Neuron (in vitro differentiated cells): ENCODE results near the gene CCDC13.

ENCODE experiments used
- H2AFZ ChIP-seq: one replicate; pipeline ENCODE4 v1.6.1; 2013; ENCODE audit warnings: low read depth, mild to moderate bottlenecking, inconsistent platforms, low read length, moderate library complexity
- H3K27me3 ChIP-seq: one replicate; pipeline ENCODE4 v1.6.1; 2013; ENCODE audit warnings: low read length; ENCODE audit not compliant: insufficient read depth
- H3K36me3 ChIP-seq: one replicate; pipeline ENCODE4 v1.6.1; 2013; ENCODE audit warnings: low read length; ENCODE audit not compliant: insufficient read depth
- H3K4me1 ChIP-seq: one replicate; pipeline ENCODE4 v1.6.1; 2013; ENCODE audit warnings: low read length; ENCODE audit not compliant: insufficient read depth
- H3K4me3 ChIP-seq: 2 replicates; pipeline ENCODE4 v1.5.1; 2013; ENCODE audit warnings: mild to moderate bottlenecking, low read length, moderate library complexity
- H3K9me3 ChIP-seq: one replicate; pipeline ENCODE4 v1.6.1; 2013; ENCODE audit warnings: low read length

The CCDC13 gene

GRCh38 chr3:42745291-42745745 lies 27.7 kb downstream of the CCDC13 start:
- no peaks in the 10 kb centered on the region for H3K9me3 ChIP-seq
- no peak overlapping the region for H2AFZ ChIP-seq
- no peaks in the 10 kb centered on the region for H3K4me1 ChIP-seq
- H3K27me3 ChIP-seq: no peaks in the 10 kb centered on the region
- no peak overlapping the region for H3K4me3 ChIP-seq
- H3K36me3 ChIP-seq: no peaks in the 10 kb centered on the region

GRCh38 chr3:42743204-42743995 lies 29.7 kb downstream of the CCDC13 start:
- Histone ChIP-seq H3K4me1 (no peaks in the 10 kb centered on the region), H3K4me3 (no peak overlapping the region), H3K27me3 (no peaks in the 10 kb centered on the region), H3K36me3 (no peaks in the 10 kb centered on the region), H2AFZ (no peak overlapping the region), H3K9me3 (no peaks in the 10 kb centered on the region)

GRCh38 chr3:42742688-42743087 lies 30.4 kb downstream of the CCDC13 start:
- Histone ChIP-seq H2AFZ (no peak overlapping the region), H3K4me1 (no peaks in the 10 kb centered on the region), H3K36me3 (no peaks in the 10 kb centered on the region), H3K4me3 (no peak overlapping the region), H3K27me3 (no peaks in the 10 kb centered on the region), H3K9me3 (no peaks in the 10 kb centered on the region)

DNA sequence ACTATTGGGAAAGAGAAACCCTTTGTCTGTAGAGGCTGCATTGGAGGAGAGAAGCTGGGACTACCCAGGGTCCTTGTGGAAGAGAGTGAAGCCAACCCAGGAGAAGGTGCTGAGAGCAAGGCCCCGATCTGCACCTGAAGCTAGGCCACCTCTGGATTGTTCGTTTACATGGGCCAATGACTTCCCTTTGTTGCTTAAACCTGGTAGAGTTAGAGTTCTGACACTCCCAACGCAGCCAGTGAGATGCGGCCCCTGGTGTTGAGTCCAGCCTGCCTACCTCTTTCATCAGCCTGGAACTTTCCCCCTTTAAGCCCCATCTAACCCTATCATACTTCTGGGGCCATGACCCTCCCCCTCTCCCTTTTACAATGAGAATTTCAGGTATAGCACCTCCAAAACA lies 30.8 kb downstream of the CCDC13 start:
- Histone ChIP-seq H3K36me3 (no peaks in the 10 kb centered on the region), H2AFZ (no peak overlapping the region), H3K9me3 (no peaks in the 10 kb centered on the region), H3K27me3 (no peaks in the 10 kb centered on the region), H3K4me3 (no peak overlapping the region), H3K4me1 (no peaks in the 10 kb centered on the region)

DNA sequence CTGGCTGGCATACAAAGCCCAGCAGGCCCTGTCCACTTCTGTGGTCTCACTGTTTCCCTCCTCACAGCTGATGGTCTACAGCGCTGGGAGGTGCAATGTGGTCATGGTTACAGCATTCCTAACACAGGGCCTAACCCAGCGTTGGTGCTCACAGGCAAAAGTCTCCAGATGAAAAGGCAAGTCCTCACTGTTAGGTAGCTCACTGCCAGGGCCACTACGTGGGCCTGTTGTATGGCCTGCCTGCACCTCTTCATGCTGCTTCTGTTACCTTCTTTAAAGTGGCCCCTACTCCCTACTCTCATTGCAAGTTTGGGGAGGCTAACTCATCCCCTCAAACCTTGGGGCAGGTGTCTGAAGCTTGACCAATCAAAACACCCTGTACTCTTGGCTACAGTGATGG lies 31.3 kb downstream of the CCDC13 start:
- no peaks in the 10 kb centered on the region for H3K9me3 ChIP-seq
- H3K36me3 ChIP-seq: no peaks in the 10 kb centered on the region
- no peak overlapping the region for H3K4me3 ChIP-seq
- no peaks in the 10 kb centered on the region for H3K27me3 ChIP-seq
- no peaks in the 10 kb centered on the region for H3K4me1 ChIP-seq
- no peak overlapping the region for H2AFZ ChIP-seq

GRCh38 chr3:42739401-42740158 lies 33.5 kb downstream of the CCDC13 start:
- no peak overlapping the region for H2AFZ ChIP-seq
- peaks cover 2% of the 10 kb centered on the region for H3K9me3 ChIP-seq
- H3K36me3 ChIP-seq: no peaks in the 10 kb centered on the region
- H3K27me3 ChIP-seq: no peaks in the 10 kb centered on the region
- no peak overlapping the region for H3K4me3 ChIP-seq
- no peaks in the 10 kb centered on the region for H3K4me1 ChIP-seq

- Histone ChIP-seq H3K9me3 (peaks cover 2% of the 10 kb centered on the region), H3K36me3 (no peaks in the 10 kb centered on the region), H2AFZ (no peak overlapping the region), H3K4me3 (no peak overlapping the region), H3K27me3 (no peaks in the 10 kb centered on the region), H3K4me1 (peaks cover 14% of the 10 kb centered on the region)
Observed at GRCh38 chr3:42736531-42736930, 36.5 kb downstream of the CCDC13 start.

- H2AFZ ChIP-seq: no peak overlapping the region
- peaks cover 14% of the 10 kb centered on the region for H3K4me1 ChIP-seq
- H3K36me3 ChIP-seq: no peaks in the 10 kb centered on the region
- peaks cover 2% of the 10 kb centered on the region for H3K9me3 ChIP-seq
- no peaks in the 10 kb centered on the region for H3K27me3 ChIP-seq
- no peak overlapping the region for H3K4me3 ChIP-seq
Observed at GRCh38 chr3:42736081-42736480, 37.0 kb downstream of the CCDC13 start.

GRCh38 chr3:42735615-42736014 lies 37.4 kb downstream of the CCDC13 start:
- no peak overlapping the region for H3K4me3 ChIP-seq
- no peaks in the 10 kb centered on the region for H3K36me3 ChIP-seq
- peaks cover 14% of the 10 kb centered on the region for H3K4me1 ChIP-seq
- H3K27me3 ChIP-seq: no peaks in the 10 kb centered on the region
- H2AFZ ChIP-seq: no peak overlapping the region
- peaks cover 2% of the 10 kb centered on the region for H3K9me3 ChIP-seq

- no peaks in the 10 kb centered on the region for H3K27me3 ChIP-seq
- no peaks in the 10 kb centered on the region for H3K36me3 ChIP-seq
- H3K4me3 ChIP-seq: no peak overlapping the region
- H2AFZ ChIP-seq: no peak overlapping the region
- peaks cover 2% of the 10 kb centered on the region for H3K9me3 ChIP-seq
- H3K4me1 ChIP-seq: peaks cover 14% of the 10 kb centered on the region
Observed at GRCh38 chr3:42735019-42735418, 38.0 kb downstream of the CCDC13 start.

DNA sequence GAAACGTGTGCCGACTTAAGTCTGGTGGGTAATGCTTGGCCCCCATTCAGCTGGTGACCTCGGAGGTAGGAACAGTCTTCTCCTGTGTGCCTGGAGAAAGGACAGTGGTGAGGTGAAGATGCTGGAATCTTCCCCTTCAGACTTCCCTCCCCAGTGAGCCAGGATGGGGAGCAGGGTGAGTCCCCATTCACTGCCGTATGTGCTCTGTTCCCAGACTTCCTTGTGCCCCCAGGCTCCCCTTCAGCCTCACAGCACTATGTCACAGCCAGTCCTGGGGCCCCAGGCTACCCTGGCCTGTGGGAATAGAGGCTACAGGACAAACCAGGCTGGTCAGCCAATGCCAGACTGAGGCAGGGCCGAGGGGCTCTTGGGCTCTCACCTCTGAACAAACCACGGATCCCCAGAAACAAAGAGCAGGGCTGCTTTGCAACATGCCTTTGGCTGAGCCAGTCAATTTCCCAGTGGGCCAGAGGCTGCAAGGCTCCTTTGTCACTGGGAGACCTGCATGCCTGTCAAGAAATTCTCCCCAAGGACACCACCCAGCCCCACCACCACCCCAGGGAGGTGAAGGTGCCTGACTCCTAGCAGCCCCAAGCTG lies 38.7 kb downstream of the CCDC13 start:
- Histone ChIP-seq H2AFZ (no peak overlapping the region), H3K4me1 (peaks cover 14% of the 10 kb centered on the region), H3K9me3 (peaks cover 2% of the 10 kb centered on the region), H3K4me3 (no peak overlapping the region), H3K36me3 (no peaks in the 10 kb centered on the region), H3K27me3 (no peaks in the 10 kb centered on the region)

DNA sequence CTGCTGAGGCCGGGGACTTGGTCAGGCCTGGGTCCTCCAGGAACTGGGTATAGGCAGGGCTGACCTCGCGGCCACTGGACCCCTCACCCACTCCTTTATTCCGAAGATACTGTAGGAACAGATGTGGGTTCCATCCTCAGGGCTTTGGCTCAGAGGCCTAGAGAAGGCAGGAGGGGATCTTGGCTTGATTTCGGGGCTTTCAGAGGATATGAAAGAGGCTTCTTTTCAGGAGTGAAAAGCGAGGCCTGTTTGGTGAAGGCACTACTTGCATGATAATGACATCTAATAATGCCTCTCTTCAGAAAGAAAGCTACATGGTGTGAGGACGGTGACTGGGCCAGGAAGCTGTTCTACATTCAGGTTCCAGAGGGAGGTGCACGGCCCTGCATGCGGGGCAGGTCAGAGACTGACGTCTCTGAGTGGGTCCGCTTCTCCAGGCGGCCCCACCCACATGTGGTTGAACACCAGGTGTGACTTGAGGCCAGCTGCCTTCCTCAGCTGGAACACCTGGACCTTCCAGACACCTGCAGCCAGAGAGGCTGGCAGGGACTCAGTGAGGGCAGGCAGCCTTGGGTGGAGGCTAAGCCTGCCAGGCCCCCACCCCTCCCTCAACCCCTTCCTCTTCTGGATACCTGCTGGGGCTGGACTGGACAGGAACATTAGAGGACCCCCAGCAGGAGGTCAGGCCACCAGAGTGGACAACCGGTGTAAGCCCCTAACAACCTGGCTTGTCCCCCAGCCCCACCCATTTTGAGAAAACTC lies 39.4 kb downstream of the CCDC13 start:
- Histone ChIP-seq H2AFZ (peak overlapping the region; percentile 34), H3K9me3 (peaks cover 2% of the 10 kb centered on the region), H3K4me3 (no peak overlapping the region), H3K36me3 (no peaks in the 10 kb centered on the region), H3K4me1 (peaks cover 14% of the 10 kb centered on the region), H3K27me3 (no peaks in the 10 kb centered on the region)
